GM18499 (cell line): Measurements from ENCODE around the gene ADCY4.
"Not testable (repeated sequence)": the region's sequence is repeated elsewhere in the genome, so short reads cannot be mapped to it uniquely, and the experiment has no call there.

Experiments used
- ATAC-seq: cut with Tn5 transposase; IDR thresholded peaks from one replicate; pipeline ENCODE4 v1.9.1; 2021; ENCODE audit warnings: moderate number of reproducible peaks; ENCODE audit not compliant: insufficient read depth, unreplicated experiment

The ADCY4 gene

GRCh38 chr14:24367514-24368211 is 32.8 kb upstream of the ADCY4 start, which contains the start of gene NFATC4:
Gene NFATC4 (plus strand): TSS chr14:24368184. CDS start chr14:24368341, 157 bp downstream.
- no peak for ATAC-seq

GRCh38 chr14:24366721-24367513 is 32.0 kb upstream of the ADCY4 start:
- no peak for ATAC-seq

GRCh38 chr14:24366413-24366720 is 31.5 kb upstream of the ADCY4 start:
- no peak for ATAC-seq

GRCh38 chr14:24365600-24366412 is 30.9 kb upstream of the ADCY4 start:
- no peak for ATAC-seq

GRCh38 chr14:24364841-24365240 is 30.0 kb upstream of the ADCY4 start:
- no peak for ATAC-seq

GRCh38 chr14:24363401-24363800 is 28.5 kb upstream of the ADCY4 start:
- ATAC-seq: no peak

GRCh38 chr14:24362241-24362960 is 27.5 kb upstream of the ADCY4 start:
- no peak for ATAC-seq

- ATAC-seq: no peak
These were observed 26.5 kb upstream of the ADCY4 start for GRCh38 chr14:24361326-24361725.

- no peak for ATAC-seq
These were observed 25.4 kb upstream of the ADCY4 start for GRCh38 chr14:24360281-24360680.

- no peak for ATAC-seq
These were observed 21.3 kb upstream of the ADCY4 start for GRCh38 chr14:24356208-24356607.

GRCh38 chr14:24355009-24355408 is 20.1 kb upstream of the ADCY4 start:
- ATAC-seq: no peak

GRCh38 chr14:24354482-24354825 is 19.6 kb upstream of the ADCY4 start:
- not testable (repeated sequence) for ATAC-seq

GRCh38 chr14:24353559-24354481 is 18.9 kb upstream of the ADCY4 start:
- ATAC-seq: no peak

- no peak for ATAC-seq
These were observed 16.6 kb upstream of the ADCY4 start for GRCh38 chr14:24351517-24351916.

GRCh38 chr14:24349742-24350141 is 14.9 kb upstream of the ADCY4 start:
- ATAC-seq: no peak

- ATAC-seq: no peak
These were observed 13.3 kb upstream of the ADCY4 start for GRCh38 chr14:24348186-24348585.

- no peak for ATAC-seq
These were observed 12.3 kb upstream of the ADCY4 start for GRCh38 chr14:24347134-24347533.

GRCh38 chr14:24343795-24344660 is 9.2 kb upstream of the ADCY4 start:
- ATAC-seq: no peak

GRCh38 chr14:24342889-24343288 is 8.0 kb upstream of the ADCY4 start:
- no peak for ATAC-seq
